Liver (tissue), 3 donors: ENCODE measurements around the gene MINK1.

ENCODE experiments used
- CTCF ChIP-seq: fragments of 150-350 bp; IDR thresholded peaks from 2 replicates; pipeline ENCODE4 v1.5.1; 2017; ENCODE audit warnings: improper control_type of control experiment, low read depth, low read length; ENCODE audit not compliant: missing input control
- EGR1 ChIP-seq, 2 donors: IDR thresholded peaks; 2 replicates each; pipeline ENCODE4 v1.6.1; 2016 to 2018; ENCODE audit warnings: antibody characterized with exemption in 2 of 2, low read depth in 2 of 2
- JUND ChIP-seq, 2 donors: IDR thresholded peaks; 2 replicates each; pipeline ENCODE4 v1.6.1; 2016; ENCODE audit warnings: antibody characterized with exemption in 2 of 2
- MAX ChIP-seq: IDR thresholded peaks from 2 replicates; pipeline ENCODE4 v1.6.1; 2016; ENCODE audit warnings: antibody characterized with exemption
- REST ChIP-seq: IDR thresholded peaks from 2 replicates; pipeline ENCODE4 v1.6.1; 2016; ENCODE audit warnings: antibody characterized with exemption, mild to moderate bottlenecking
- TAF1 ChIP-seq: conservative IDR thresholded peaks from 2 replicates; pipeline ENCODE4 v1.6.1; 2016; ENCODE audit warnings: antibody characterized with exemption, mild to moderate bottlenecking
- YY1 ChIP-seq: IDR thresholded peaks from 2 replicates; pipeline ENCODE4 v1.6.1; 2016; ENCODE audit warnings: antibody characterized with exemption, mild to moderate bottlenecking
- donor health status: healthy.
- donor health status: healthy.

GRCh38 chr17:4856937-4857314, 23.8 kb downstream of the MINK1 start:
- no peak for TF ChIP-seq CTCF
- no peak for TF ChIP-seq EGR1 (IDR thresholded peaks at IDR 0.05; ENCODE audit: low read depth in 2 of 2)
- TF ChIP-seq YY1 = no peak
- TF ChIP-seq MAX = no peak
- TF ChIP-seq TAF1 = no peak
- TF ChIP-seq JUND (IDR thresholded peaks at IDR 0.05) = no peak
- no peak for TF ChIP-seq REST
